Measurements from ENCODE around the gene BUB1.
"Not testable (repeated sequence)": the region's sequence is repeated elsewhere in the genome, so short reads cannot be mapped to it uniquely, and the experiment has no call there.

Gene BUB1

GRCh38 chr2:110690083-110690965 is 12.5 kb upstream of the BUB1 start:
- no peak for DNase-seq (ENCODE audit: low spot score)

DNA sequence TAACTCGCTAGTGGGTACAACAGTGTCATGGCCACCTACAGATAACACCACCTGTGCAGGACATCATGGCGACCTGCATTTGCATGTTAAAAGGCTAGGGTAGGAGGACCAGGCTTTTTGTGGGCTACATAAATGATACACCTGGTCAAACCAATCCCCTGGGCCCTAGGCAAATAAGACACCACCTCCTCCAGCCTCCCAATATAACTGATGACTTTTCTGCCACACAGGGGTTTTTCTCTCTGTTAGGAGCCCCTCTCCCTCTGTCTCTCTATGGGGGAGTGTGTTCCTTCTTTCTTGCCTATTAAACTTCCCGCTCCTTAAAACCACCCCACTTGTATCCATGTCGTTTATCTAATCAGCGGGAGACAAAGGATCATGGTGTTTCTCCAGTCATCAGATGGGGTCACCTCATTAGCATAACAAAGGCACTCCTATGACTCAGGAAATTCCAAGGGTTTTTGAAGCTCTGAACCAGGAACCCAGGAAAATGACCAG is 10.8 kb upstream of the BUB1 start:
- no peak for DNase-seq (ENCODE audit: low spot score)

- DNase-seq (ENCODE audit: low spot score) = not testable (repeated sequence)
Measured at GRCh38 chr2:110687775-110688484, 10.1 kb upstream of the BUB1 start.

DNA sequence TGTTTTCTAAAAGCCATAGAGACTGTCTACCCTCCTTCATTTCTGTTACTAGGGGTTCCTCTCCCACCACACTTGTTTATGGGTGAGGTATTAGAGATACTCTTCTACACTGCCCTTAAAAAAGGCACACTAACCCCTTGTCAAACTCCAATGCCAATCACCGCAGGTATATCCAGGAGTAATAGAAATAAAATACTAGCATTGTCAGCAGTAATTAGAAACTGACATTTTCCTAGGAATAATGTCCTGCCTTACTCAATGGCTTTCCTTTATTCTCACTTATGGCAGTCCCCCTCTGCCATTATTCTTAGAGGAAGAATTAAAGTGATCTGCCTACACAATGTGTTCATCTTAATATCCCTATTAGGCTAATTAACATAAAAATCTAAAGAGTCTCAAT is 5.0 kb upstream of the BUB1 start:
- DNase-seq (ENCODE audit: low spot score) = no peak

GRCh38 chr2:110682267-110682666 is 4.4 kb upstream of the BUB1 start:
- no peak for DNase-seq (ENCODE audit: low spot score)

GRCh38 chr2:110680709-110681108 is 2.8 kb upstream of the BUB1 start:
- no peak for DNase-seq (ENCODE audit: low spot score)

DNA sequence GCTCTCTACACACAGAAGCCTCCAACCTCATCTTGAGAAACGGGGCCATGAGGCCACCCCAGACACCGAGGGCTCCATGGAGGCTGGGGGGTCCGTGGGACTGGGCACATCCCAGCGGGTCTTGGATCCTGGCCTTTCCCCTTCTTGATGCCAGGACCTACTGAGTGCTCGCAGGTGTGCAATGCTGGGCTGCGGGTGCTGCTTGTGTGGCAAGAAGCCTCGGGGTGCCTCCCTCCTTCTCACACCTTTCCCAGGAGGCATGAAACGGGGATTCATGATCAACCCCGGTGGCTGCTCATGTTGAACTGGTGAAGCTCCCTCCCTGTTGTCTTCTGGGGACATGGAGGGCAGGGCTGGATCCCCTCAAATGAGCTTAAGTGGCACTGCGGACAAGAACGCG is 2.0 kb upstream of the BUB1 start:
- DNase-seq (ENCODE audit: low spot score) = no peak

- no peak for DNase-seq (ENCODE audit: low spot score)
Measured at GRCh38 chr2:110679337-110679707, 1.5 kb upstream of the BUB1 start.

DNA sequence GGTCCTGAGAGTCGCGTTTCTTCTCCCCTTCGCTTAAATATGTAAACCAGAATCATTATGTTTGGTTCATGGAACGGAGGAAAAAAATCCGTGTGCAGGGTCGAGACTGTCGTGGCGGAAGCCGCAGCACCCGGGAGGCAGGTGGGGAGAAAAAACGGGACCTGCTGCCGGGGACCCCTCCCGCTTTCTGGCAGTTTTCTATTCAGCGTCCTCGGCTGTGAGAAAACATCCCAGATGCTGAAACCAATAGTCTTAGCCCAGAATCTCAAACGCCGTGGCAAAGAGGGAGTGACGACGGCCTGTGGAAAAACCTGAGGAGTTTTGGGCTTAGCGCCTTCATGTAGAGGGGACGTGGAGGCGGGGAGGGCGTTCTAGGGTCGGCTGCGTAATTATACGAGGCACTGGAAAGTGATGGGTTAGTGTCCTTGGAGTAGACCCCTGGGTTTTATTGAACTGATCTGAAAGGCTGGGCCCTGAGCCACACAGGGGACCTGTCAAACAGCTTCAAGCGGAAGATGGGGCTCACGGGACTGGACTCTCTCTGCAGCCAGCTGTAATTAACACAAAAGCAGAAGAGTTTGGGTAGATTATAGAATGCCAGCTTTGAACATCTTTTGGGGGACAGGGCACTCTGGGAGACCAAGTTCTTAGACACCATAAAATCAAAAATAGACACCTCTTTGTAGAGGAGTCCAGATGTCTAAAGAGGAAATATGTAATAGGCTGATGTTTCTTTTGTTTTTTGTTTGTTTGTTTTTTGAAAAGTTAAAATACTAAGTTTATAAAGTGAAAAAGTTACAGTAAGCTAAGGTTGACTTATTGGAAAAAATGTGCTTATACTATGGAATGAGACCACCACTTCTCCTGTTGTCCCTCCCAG is 834 bp upstream of the BUB1 start:
- DNase-seq (ENCODE audit: low spot score) = peak; percentile 9

DNA sequence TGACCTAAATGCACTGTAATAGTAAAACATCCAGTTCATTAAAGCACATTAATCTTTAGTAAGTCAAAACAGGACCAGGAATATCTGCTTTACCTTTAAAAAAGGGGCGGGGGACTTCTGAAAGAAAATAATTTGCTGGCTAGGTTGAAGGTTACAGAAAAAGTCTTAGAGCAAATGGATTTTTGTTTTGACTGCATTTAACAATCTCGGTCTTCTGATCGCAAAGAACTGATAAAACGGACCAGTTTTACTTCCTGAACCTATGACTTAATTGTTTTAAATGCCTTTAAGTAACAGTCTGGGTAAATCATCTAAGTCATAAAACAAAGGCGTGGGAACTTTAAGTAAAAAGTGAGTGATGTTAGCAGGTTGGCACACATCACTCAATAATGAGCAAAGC is 783 bp downstream of the BUB1 start:
- DNase-seq (ENCODE audit: low spot score) = no peak

DNA sequence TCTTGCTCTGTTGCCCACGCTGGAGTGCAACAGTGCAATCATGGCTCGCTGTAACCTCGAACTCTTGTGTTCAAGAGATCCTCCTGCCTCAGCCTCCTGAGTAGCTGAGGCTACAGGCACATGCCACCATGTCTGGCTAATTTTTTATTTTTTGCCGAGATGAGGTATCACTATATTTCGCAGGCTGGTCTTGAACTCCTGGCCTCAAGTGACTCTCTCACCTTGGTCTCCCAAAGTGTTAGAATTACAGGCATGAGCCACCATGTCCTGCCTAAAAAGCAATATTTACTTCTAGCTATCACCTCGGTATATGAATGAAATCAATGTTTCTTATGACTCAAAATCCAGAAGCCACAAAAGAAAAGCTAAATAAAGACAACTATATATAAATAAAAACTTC is 2.2 kb downstream of the BUB1 start:
- no peak for DNase-seq (ENCODE audit: low spot score)

- no peak for DNase-seq (ENCODE audit: low spot score)
Measured at GRCh38 chr2:110674620-110675555, 3.0 kb downstream of the BUB1 start.

DNA sequence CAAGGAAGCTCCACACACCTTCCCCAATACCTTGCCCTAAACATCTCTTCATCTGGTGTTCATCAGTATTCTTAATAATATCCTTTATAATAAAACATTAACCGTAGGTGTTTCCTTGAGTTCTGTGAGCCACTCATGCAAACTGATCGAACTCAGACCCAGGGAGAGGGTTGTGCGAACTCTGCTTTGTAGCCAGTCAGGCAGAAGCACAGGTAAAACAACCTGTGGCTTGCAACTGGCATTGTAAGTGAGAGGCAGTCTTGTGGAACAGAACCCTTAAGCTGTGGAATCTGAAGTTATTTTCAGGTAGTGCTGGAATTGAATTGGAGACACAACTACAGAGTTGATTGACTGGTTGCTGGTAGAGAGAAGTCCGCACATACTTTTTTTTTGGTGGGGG is 4.7 kb downstream of the BUB1 start:
- DNase-seq (ENCODE audit: low spot score) = no peak

DNA sequence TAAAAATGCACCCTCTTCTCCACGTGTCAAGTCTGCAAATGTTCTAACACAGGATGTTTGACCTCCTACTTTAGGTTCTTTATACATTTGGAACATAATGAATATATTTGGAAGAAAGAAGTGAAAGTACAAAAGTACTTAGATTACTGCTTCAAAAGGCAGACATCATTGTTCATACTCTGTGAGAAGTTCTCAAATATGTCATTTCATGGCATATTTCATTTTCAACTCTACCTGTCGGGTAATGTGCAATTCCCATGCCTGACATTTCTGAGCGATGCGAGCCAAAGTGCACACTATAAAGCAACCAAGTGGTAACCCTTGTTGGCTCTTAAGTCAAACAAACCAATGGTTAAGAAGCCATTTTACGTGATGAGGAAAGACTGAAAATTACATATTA is 7.0 kb downstream of the BUB1 start:
- no peak for DNase-seq (ENCODE audit: low spot score)

DNA sequence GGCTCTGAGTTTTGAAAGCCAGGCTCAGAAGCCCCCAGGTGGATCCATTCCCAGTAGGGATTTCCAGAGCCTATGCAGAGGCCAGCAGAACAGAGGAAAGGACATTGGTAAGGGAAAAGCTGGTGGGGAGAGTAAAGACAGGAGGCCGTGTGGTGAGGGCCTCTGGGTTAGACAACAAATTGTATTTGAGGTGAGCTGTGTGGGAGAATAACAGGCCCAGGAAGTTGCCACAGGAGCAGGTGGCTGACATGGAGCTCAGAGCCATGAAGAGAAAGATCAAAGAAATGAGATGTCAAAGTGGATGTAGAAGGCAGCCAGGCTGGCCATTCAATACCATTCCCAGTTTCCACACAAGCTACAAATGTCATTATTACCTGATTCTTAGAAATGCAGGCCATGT is 8.8 kb downstream of the BUB1 start:
- no peak for DNase-seq (ENCODE audit: low spot score)

- no peak for DNase-seq (ENCODE audit: low spot score)
Measured at GRCh38 chr2:110667071-110667470, 10.8 kb downstream of the BUB1 start.

DNA sequence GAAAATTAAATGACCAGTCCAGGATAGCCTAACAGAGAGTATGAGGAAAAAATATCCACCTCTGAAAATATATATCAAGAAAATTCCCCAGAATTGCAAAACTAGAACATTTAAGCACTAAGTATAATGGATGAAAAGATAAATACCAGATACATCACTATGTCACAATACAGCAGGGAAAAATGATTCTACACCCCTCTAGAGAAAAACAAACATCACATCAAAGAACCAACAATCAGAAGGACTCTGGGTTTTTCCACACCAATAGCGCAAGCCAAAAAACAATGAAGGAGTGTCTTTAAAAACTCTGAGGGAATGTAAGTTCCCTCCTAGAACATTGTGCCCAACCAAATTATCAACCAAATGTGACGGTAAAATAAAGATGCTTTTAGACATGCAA is 13.7 kb downstream of the BUB1 start:
- DNase-seq (ENCODE audit: low spot score) = no peak

GRCh38 chr2:110662560-110662959 is 15.3 kb downstream of the BUB1 start:
- DNase-seq (ENCODE audit: low spot score) = no peak

- no peak for DNase-seq (ENCODE audit: low spot score)
Measured at GRCh38 chr2:110660558-110660957, 17.3 kb downstream of the BUB1 start.

DNA sequence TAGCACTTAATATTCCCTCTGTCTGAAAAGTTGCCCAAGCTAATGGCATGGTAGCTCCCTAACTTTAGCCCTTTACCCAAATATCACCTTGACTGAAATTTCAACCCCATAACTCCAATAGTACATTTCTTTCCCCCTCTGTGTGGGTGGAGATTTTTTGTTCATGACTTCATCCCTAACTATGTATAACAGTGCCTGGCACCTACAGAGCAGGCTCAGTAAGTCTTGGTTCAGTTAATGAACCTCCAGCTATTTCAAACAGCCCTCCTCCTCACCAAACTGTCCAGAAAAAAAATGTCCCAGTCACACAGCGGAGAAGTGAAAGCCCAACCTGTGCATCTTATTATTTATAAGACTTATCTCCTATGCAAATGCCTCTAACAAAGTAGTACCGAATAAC is 18.6 kb downstream of the BUB1 start:
- no peak for DNase-seq (ENCODE audit: low spot score)

GRCh38 chr2:110657724-110658305 is 20.0 kb downstream of the BUB1 start:
- no peak for DNase-seq (ENCODE audit: low spot score)
